ENCODE data around the gene SNX2. TPM values are rescaled to one million over a fixed set of nuclear protein-coding genes. Genes with fewer than 3 reads are reported as not detected.

SNX2 gene
- total RNA-seq, 2 experiments from 2014 or later = 46.0 to 46.5 TPM

DNA sequence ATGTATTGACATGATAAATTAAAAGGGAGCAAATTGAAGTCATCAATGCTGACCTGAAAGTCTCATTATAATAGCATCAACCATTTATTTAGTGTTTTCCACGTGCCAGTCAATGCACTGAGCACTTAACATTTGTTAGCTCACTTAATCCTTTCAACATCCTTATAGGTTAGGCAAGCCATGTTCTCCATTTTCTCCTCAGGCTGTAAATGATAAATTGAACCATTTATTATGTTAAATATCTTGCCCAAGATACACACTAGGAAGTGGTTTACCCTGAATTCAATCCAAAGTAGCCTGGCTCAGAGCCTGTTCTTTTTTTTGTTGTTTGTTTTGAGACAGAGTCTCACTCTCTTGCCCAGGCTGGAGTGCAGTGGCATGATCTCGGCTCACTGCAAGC lies 25.0 kb upstream of the SNX2 start:
- Histone ChIP-seq H3K9me3 (ENCODE audit: control insufficient read depth in 1 of 2, insufficient read depth in 1 of 2, low read length in 2 of 2) (no peaks in the 10 kb centered on the region), H3K27me3 (ENCODE audit: control insufficient read depth in 1 of 2, insufficient read depth in 2 of 2, low read length in 2 of 2) (no peaks in the 10 kb centered on the region), H3K36me3 (ENCODE audit: insufficient read depth, low read length) (no peaks in the 10 kb centered on the region), H3K27ac (ENCODE audit: low read depth in 1 of 2, low read length in 2 of 2) (no peak overlapping the region), H3K4me1 (ENCODE audit: insufficient read depth, low read length) (no peaks in the 10 kb centered on the region), H3K4me3 (ENCODE audit: low read length) (no peak overlapping the region)
- H3K4me3 Mint-ChIP-seq = no peak overlapping the region
- no peaks in the 10 kb centered on the region for H3K36me3 Mint-ChIP-seq (ENCODE audit: low read depth)
- ChIA-PET POLR2A (no interaction called here), CTCF (no interaction called here)
- H3K9me3 Mint-ChIP-seq = no peaks in the 10 kb centered on the region
- H3K27me3 Mint-ChIP-seq = peaks cover 25% of the 10 kb centered on the region
- TF ChIP-seq CTCF (IDR thresholded peaks at IDR 0.05) = no peak
- no peak overlapping the region for H3K27ac Mint-ChIP-seq
- ATAC-seq (ENCODE audit: poor library complexity) = no peak
- no peak for DNase-seq
- H3K4me1 Mint-ChIP-seq (ENCODE audit: low read depth) = no peaks in the 10 kb centered on the region
- intact Hi-C loops (cut with DNase I, micrococcal nuclease) = no loop called here

- H3K27me3 ChIP-seq (ENCODE audit: control insufficient read depth in 1 of 2, insufficient read depth in 2 of 2, low read length in 2 of 2) = no peaks in the 10 kb centered on the region
- Mint-ChIP-seq H3K4me1 (ENCODE audit: low read depth) (no peaks in the 10 kb centered on the region), H3K4me3 (no peak overlapping the region), H3K27me3 (peaks cover 25% of the 10 kb centered on the region), H3K36me3 (ENCODE audit: low read depth) (no peaks in the 10 kb centered on the region), H3K9me3 (no peaks in the 10 kb centered on the region), H3K27ac (no peak overlapping the region)
- no peaks in the 10 kb centered on the region for H3K9me3 ChIP-seq (ENCODE audit: control insufficient read depth in 1 of 2, insufficient read depth in 1 of 2, low read length in 2 of 2)
- no peak overlapping the region for H3K4me3 ChIP-seq (ENCODE audit: low read length)
- no peak for ATAC-seq (ENCODE audit: poor library complexity)
- ChIA-PET POLR2A (interaction anchor here (1.3 kb wide), 1 partner anchor 24 kb away, joined by 4 read pairs; no protein-coding TSS in a partner anchor), CTCF (interaction anchor here (1.2 kb wide), 1 partner anchor 23 kb away, joined by 4 read pairs; no protein-coding TSS in a partner anchor)
- no peak for TF ChIP-seq CTCF (IDR thresholded peaks at IDR 0.05)
- no peak overlapping the region for H3K27ac ChIP-seq (ENCODE audit: low read depth in 1 of 2, low read length in 2 of 2)
- no peaks in the 10 kb centered on the region for H3K36me3 ChIP-seq (ENCODE audit: insufficient read depth, low read length)
- intact Hi-C loops (cut with DNase I, micrococcal nuclease) = no loop called here
- no peaks in the 10 kb centered on the region for H3K4me1 ChIP-seq (ENCODE audit: insufficient read depth, low read length)
- no peak for DNase-seq
Measured at GRCh38 chr5:122751293-122751782, 23.5 kb upstream of the SNX2 start.

DNA sequence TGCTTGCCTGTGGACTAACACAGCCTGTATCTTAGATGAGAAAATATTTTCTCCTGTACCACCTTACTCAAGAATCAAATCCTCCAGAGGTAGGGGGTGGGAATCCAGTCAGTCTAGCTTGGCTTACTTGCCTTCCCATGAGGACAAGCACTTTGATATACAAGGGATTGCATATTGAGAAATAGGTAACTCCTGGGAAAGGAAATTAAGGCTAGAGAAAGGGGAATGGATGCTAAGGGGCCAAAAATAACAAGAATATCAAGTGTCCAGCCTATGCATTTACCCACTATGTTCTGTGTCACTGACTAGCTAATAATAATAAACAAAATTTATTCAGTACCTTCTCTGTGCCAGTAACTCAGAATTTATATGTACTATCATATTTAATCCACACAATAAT lies 21.4 kb upstream of the SNX2 start:
- no peak overlapping the region for H3K4me3 Mint-ChIP-seq
- TF ChIP-seq CTCF (IDR thresholded peaks at IDR 0.05) = no peak
- Histone ChIP-seq H3K27ac (ENCODE audit: low read depth in 1 of 2, low read length in 2 of 2) (no peak overlapping the region), H3K4me3 (ENCODE audit: low read length) (no peak overlapping the region), H3K36me3 (ENCODE audit: insufficient read depth, low read length) (no peaks in the 10 kb centered on the region), H3K27me3 (ENCODE audit: control insufficient read depth in 1 of 2, insufficient read depth in 2 of 2, low read length in 2 of 2) (no peaks in the 10 kb centered on the region), H3K9me3 (ENCODE audit: control insufficient read depth in 1 of 2, insufficient read depth in 1 of 2, low read length in 2 of 2) (no peaks in the 10 kb centered on the region), H3K4me1 (ENCODE audit: insufficient read depth, low read length) (no peaks in the 10 kb centered on the region)
- H3K9me3 Mint-ChIP-seq = no peaks in the 10 kb centered on the region
- ATAC-seq (ENCODE audit: poor library complexity) = no peak
- peaks cover 25% of the 10 kb centered on the region for H3K27me3 Mint-ChIP-seq
- ChIA-PET CTCF (interaction anchor here (1.6 kb wide), 1 partner anchor 12 kb away, joined by 6 read pairs; no protein-coding TSS in a partner anchor), POLR2A (no interaction called here)
- no peak overlapping the region for H3K27ac Mint-ChIP-seq
- intact Hi-C loops (cut with DNase I, micrococcal nuclease) = no loop called here
- H3K4me1 Mint-ChIP-seq (ENCODE audit: low read depth) = no peaks in the 10 kb centered on the region
- H3K36me3 Mint-ChIP-seq (ENCODE audit: low read depth) = no peaks in the 10 kb centered on the region
- no peak for DNase-seq

All from CD4-positive, alpha-beta T cell (primary cell).